ENCODE measurements around the gene AK8.

DNA sequence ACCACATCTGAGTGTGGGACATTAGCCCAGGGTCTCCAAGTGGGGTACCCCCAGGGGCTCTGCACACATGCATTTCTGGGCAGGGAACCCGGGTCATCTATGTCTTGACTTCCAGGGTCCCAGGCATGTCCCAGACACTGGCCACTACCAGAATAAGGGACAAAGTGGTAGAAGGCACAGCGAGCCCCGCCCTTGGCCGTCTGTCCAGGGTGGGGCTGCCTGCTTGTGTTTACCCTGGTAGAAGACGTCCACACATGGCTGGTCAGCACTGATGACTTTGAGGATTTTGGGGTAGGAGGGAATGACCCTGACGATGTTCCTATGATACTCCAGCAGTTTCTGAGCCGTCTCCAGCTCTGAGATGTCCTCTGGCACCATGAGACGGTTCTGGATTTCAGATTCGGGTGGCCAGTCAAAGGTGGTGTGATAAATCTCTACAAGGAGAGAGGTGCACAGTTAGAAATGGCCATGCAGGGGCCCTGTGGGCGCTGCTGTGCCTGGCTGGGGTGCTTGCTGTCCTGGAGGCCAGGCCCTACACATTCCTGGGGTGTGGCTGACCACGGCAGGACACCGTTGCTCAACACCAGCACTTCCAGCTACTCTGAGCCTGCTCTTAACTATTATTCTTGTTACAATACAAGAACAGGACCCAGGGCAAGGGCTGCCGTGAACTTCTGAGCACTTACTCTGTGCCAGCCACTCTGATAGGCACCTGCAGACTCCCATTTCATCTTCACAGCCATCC lies 51.3 kb downstream of the AK8 start:
- TF ChIP-seq, protein P1, sequence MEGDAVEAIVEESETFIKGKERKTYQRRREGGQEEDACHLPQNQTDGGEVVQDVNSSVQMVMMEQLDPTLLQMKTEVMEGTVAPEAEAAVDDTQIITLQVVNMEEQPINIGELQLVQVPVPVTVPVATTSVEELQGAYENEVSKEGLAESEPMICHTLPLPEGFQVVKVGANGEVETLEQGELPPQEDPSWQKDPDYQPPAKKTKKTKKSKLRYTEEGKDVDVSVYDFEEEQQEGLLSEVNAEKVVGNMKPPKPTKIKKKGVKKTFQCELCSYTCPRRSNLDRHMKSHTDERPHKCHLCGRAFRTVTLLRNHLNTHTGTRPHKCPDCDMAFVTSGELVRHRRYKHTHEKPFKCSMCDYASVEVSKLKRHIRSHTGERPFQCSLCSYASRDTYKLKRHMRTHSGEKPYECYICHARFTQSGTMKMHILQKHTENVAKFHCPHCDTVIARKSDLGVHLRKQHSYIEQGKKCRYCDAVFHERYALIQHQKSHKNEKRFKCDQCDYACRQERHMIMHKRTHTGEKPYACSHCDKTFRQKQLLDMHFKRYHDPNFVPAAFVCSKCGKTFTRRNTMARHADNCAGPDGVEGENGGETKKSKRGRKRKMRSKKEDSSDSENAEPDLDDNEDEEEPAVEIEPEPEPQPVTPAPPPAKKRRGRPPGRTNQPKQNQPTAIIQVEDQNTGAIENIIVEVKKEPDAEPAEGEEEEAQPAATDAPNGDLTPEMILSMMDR (conservative IDR thresholded peaks at IDR 0.05; ENCODE audit: low read depth, low read length) = no peak
- no peak for TF ChIP-seq EZH2 (IDR thresholded peaks at IDR 0.05; ENCODE audit: borderline replicate concordance, low read depth, low read length, poor library complexity, severe bottlenecking)
